ENCODE results near the gene ARL15. TPM values are rescaled to one million over a fixed set of nuclear protein-coding genes. Genes with fewer than 3 reads are reported as not detected.
A peak's percentile ranks its signal among the peaks of the same experiment; 100 is the strongest.

ARL15 gene
- total RNA-seq, 1 donor from 2014 or later, result 13.2 TPM

GRCh38 chr5:53948598-53948997, 361.8 kb downstream of the ARL15 start:
- DNase-seq (ENCODE audit: low read depth), result no peak

GRCh38 chr5:53946405-53947100, 363.8 kb downstream of the ARL15 start:
- no peak for DNase-seq (ENCODE audit: low read depth)

GRCh38 chr5:53944981-53945380, 365.4 kb downstream of the ARL15 start:
- DNase-seq (ENCODE audit: low read depth), result no peak

GRCh38 chr5:53943938-53944337, 366.4 kb downstream of the ARL15 start:
- no peak for DNase-seq (ENCODE audit: low read depth)

GRCh38 chr5:53942724-53943123, 367.6 kb downstream of the ARL15 start:
- DNase-seq (ENCODE audit: low read depth), result no peak

GRCh38 chr5:53940921-53941320, 369.5 kb downstream of the ARL15 start:
- DNase-seq (ENCODE audit: low read depth), result no peak

GRCh38 chr5:53937467-53937866, 372.9 kb downstream of the ARL15 start:
- DNase-seq (ENCODE audit: low read depth), result no peak

GRCh38 chr5:53936481-53937352, 373.7 kb downstream of the ARL15 start:
- DNase-seq (ENCODE audit: low read depth), result no peak

- DNase-seq (ENCODE audit: low read depth), result peak; percentile 47
These were observed 376.1 kb downstream of the ARL15 start for GRCh38 chr5:53934151-53934820.

- no peak for DNase-seq (ENCODE audit: low read depth)
These were observed 378.0 kb downstream of the ARL15 start for GRCh38 chr5:53932351-53932750.

- no peak for DNase-seq (ENCODE audit: low read depth)
These were observed 379.9 kb downstream of the ARL15 start for GRCh38 chr5:53930457-53930856.

- DNase-seq (ENCODE audit: low read depth), result no peak
These were observed 380.8 kb downstream of the ARL15 start for GRCh38 chr5:53929570-53929969.

- no peak for DNase-seq (ENCODE audit: low read depth)
These were observed 381.2 kb downstream of the ARL15 start for GRCh38 chr5:53929152-53929551.

- DNase-seq (ENCODE audit: low read depth), result no peak
These were observed 381.7 kb downstream of the ARL15 start for GRCh38 chr5:53928641-53929040.

- no peak for DNase-seq (ENCODE audit: low read depth)
These were observed 382.6 kb downstream of the ARL15 start for GRCh38 chr5:53927668-53928247.

- no peak for DNase-seq (ENCODE audit: low read depth)
These were observed 384.3 kb downstream of the ARL15 start for GRCh38 chr5:53926026-53926425.

GRCh38 chr5:53924392-53924791, 386.0 kb downstream of the ARL15 start:
- DNase-seq (ENCODE audit: low read depth), result no peak

GRCh38 chr5:53923961-53924360, 386.4 kb downstream of the ARL15 start:
- DNase-seq (ENCODE audit: low read depth), result peak; percentile 7

- DNase-seq (ENCODE audit: low read depth), result no peak
These were observed 387.6 kb downstream of the ARL15 start for GRCh38 chr5:53922508-53923498.

GRCh38 chr5:53917826-53918225, 392.5 kb downstream of the ARL15 start:
- DNase-seq (ENCODE audit: low read depth), result no peak

All from myocyte (in vitro differentiated cells).